GM12864 (cell line): ENCODE results near the gene CDC25C.

ENCODE experiments used
- DNase-seq: peaks from one replicate; pipeline ENCODE4 v3.0.0-alpha.2; 2011; ENCODE audit warnings: low read depth
- H3K4me3 ChIP-seq: 2 replicates; pipeline ENCODE4 v1.5.1; 2011; ENCODE audit warnings: mild to moderate bottlenecking, low read depth, low read length, control low read depth
- TF ChIP-seq, protein P1 (sequence below): IDR thresholded peaks from 2 replicates; pipeline ENCODE4 v1.5.1; 2011; ENCODE audit warnings: low read depth, mild to moderate bottlenecking, moderate library complexity, low read length, control low read depth, inconsistent platforms; ENCODE audit errors: missing control alignments

The CDC25C gene

DNA sequence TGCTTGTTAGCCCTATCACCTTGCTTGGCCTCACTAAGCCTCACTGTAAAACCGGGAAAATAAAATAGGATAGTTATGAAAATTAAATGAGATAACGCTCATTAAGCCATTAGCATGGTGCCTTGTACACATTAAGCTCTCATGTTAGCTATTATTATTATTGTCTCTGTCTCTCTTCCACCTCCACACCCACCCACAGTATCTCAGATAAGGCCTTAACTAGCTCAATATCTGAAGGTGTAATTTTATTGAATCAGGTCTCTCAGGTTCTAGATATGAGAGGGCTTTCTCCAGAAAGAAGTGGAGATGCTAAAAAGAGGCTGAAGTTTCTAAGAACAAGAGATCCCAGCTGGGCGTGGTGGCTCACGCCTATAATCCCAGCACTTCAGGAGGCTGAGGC, 84.8 kb downstream of the CDC25C start:
- DNase-seq, result no peak
- no peak overlapping the region for H3K4me3 ChIP-seq
- TF ChIP-seq, protein P1, sequence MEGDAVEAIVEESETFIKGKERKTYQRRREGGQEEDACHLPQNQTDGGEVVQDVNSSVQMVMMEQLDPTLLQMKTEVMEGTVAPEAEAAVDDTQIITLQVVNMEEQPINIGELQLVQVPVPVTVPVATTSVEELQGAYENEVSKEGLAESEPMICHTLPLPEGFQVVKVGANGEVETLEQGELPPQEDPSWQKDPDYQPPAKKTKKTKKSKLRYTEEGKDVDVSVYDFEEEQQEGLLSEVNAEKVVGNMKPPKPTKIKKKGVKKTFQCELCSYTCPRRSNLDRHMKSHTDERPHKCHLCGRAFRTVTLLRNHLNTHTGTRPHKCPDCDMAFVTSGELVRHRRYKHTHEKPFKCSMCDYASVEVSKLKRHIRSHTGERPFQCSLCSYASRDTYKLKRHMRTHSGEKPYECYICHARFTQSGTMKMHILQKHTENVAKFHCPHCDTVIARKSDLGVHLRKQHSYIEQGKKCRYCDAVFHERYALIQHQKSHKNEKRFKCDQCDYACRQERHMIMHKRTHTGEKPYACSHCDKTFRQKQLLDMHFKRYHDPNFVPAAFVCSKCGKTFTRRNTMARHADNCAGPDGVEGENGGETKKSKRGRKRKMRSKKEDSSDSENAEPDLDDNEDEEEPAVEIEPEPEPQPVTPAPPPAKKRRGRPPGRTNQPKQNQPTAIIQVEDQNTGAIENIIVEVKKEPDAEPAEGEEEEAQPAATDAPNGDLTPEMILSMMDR, result no peak

DNA sequence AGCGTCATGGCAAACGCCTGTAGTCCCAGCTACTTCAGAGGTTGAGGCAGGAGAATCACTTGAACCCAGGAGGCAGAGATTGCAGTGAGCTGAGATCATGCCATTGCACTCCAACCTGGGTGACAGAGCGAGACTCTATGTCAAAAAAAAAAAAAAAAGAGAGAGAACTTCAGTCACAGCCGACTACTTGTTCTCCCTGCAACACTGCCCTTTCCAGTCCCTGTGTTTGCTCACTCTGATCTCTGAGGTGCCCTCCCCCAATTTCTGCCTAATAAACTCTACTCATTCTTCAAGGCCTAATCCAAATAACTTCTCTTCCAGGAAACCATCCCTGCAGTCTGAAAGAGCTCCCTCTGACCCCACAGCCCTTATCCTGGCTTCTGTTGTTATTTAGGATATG, 85.3 kb downstream of the CDC25C start:
- DNase-seq, result no peak
- no peak overlapping the region for H3K4me3 ChIP-seq
- TF ChIP-seq, protein P1, result no peak

DNA sequence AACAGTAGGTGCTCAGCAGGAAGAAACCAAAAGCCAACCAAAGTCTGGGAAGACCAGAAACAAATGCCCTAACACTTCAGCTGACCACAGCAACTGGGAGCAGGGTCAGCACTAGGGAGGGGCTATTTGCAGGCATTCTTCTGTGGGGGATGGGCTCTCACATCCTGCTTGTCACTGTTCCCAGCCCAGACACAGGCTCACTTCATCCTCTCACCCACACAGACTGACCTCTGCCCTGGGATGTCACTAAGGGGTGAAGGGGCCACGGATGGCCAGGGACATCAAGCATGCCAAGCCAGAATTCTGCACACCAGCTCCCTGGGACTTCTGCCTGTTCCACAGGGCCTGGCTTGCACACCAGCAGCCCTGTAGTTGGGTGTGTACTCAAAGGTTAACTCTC, 85.9 kb downstream of the CDC25C start:
- no peak for DNase-seq
- no peak overlapping the region for H3K4me3 ChIP-seq
- TF ChIP-seq, protein P1, result no peak

DNA sequence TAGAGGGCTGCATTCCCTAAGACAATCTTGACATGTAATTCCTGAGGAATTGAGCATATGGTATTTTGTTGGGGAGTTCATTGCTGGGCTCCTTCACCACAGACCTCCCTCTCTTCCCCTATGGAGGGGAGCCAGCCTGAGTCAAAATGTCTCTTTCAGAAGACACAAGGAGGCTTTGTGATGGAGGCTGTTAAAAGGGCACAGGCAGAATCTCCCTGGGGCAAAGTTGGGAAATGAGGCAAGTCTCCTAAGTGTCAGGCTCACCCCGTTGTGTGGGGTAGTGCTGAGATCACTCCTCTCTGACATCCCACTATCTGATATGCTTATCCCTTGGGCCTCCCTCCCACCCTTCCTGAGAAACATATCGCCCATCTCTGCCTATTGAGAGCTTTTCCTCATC, 87.8 kb downstream of the CDC25C start:
- DNase-seq, result no peak
- TF ChIP-seq, protein P1, result no peak

DNA sequence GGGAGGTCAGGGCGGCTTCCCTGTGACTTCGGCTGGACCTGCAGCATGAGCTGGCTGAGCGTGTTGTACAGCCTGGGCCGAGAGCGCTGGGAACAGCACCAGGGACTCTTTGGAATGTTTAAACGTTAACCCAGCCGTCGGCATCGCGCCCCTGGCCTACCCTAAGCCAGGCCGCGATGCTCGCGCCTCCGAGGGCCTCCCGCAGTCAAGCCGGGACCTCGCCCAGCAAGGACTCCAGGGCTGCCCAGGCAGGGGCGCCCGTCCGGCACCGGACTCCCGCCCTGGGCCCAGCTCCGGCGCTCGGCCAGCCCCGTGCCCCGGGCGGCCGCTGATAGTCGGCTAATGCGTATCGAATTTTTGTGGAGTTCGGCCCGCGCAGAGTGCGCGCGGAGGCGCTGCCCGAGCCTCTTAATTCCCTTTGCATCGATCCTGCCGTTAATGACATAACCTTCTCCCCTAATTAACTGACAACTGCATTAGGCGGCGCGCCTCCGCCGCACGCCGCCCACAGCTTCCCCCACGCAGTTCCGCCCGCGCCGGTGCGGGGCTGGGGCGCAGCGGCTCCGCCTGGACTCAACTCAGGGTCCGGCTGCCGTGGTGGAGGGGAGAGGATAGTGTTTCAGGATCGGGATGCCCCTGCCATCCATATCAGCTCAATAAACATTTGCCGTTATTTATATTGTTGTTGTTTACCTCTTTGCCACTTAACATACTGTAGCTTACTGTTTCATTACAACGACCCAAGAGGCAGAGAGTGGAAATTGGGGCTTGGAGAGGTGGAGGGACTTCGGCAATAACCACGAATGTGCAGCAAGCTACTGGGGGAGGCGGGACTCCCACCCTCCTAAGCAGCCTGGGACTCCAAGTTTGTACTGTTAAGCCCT, 89.7 kb downstream of the CDC25C start:
- DNase-seq, result no peak
- TF ChIP-seq, protein P1, result no peak
- H3K4me3 ChIP-seq, result no peak overlapping the region; the same call in 1 of the 2 replicates

More for the DNA sequence above, 87.8 kb downstream of the CDC25C start:
- H3K4me3 ChIP-seq, result no peak overlapping the region

DNA sequence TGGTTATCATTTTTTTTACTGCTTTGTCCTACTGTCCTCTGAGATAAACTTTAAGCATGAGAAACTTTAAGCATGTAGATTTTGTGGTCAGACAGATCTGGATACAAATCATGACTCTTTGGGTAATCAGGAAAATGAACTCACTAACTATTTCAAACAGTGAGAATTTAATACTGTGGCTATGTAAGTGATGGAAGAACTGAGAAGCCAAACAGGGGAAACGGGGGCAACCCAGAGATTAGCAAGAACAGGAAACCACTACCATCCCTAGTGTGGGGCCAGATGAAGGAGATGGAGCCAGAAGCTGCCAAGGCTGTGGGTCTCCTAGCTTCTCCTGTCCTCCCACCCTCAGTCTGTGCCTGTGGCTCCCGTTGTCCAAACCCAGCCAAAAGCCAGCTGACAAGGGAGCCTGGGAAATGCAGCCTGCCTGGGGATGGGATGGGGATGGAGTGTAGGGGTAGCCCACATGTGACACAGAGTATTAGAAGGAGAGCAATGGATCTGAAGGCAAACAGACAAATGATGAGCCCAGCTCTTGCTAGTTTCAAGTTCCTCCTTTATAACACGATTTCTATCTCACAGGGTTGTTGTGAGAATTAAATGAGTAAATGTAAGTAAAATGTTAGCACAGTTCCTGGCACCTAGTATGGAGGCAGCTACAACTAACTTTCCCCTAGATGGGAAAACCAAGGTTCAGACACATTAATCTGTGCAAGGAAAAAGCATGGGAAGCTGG, 90.8 kb downstream of the CDC25C start:
- H3K4me3 ChIP-seq, result no peak overlapping the region
- TF ChIP-seq, protein P1, result no peak
- no peak for DNase-seq
